ENCODE data around the gene ZBTB24. TPM values are rescaled to one million over a fixed set of nuclear protein-coding genes. Genes with fewer than 3 reads are reported as not detected.

ZBTB24 gene
- total RNA-seq, 1 donor from 2014 or later = 6.3 TPM

GRCh38 chr6:109447087-109447486, 35.9 kb downstream of the ZBTB24 start:
- no peak for TF ChIP-seq CTCF (IDR thresholded peaks at IDR 0.05; ENCODE audit: insufficient read depth, low read length, severe bottlenecking)
- peaks cover 15% of the 10 kb centered on the region for H3K36me3 ChIP-seq (ENCODE audit: control insufficient read depth, insufficient read depth, low read length)
- no peaks in the 10 kb centered on the region for H3K27me3 ChIP-seq (ENCODE audit: control insufficient read depth, insufficient read depth, low read length)
- DNase-seq (ENCODE audit: low read depth) (no peak), FAIRE-seq (no peak)
- no peak overlapping the region for H3K4me3 ChIP-seq (ENCODE audit: low read depth, low read length)

- peaks cover 15% of the 10 kb centered on the region for H3K36me3 ChIP-seq (ENCODE audit: control insufficient read depth, insufficient read depth, low read length)
- FAIRE-seq (no peak), DNase-seq (ENCODE audit: low read depth) (no peak)
- no peaks in the 10 kb centered on the region for H3K27me3 ChIP-seq (ENCODE audit: control insufficient read depth, insufficient read depth, low read length)
- no peak overlapping the region for H3K4me3 ChIP-seq (ENCODE audit: low read depth, low read length)
- no peak for TF ChIP-seq CTCF (IDR thresholded peaks at IDR 0.05; ENCODE audit: insufficient read depth, low read length, severe bottlenecking)
Measured at GRCh38 chr6:109446541-109446940, 36.5 kb downstream of the ZBTB24 start.

GRCh38 chr6:109446072-109446471, 36.9 kb downstream of the ZBTB24 start:
- no peaks in the 10 kb centered on the region for H3K27me3 ChIP-seq (ENCODE audit: control insufficient read depth, insufficient read depth, low read length)
- FAIRE-seq = no peak
- no peak for TF ChIP-seq CTCF (IDR thresholded peaks at IDR 0.05; ENCODE audit: insufficient read depth, low read length, severe bottlenecking)
- H3K4me3 ChIP-seq (ENCODE audit: low read depth, low read length) = no peak overlapping the region
- no peak for DNase-seq (ENCODE audit: low read depth)
- peaks cover 15% of the 10 kb centered on the region for H3K36me3 ChIP-seq (ENCODE audit: control insufficient read depth, insufficient read depth, low read length)

- no peak for DNase-seq (ENCODE audit: low read depth)
- no peak overlapping the region for H3K4me3 ChIP-seq (ENCODE audit: low read depth, low read length)
- no peak for TF ChIP-seq CTCF (IDR thresholded peaks at IDR 0.05; ENCODE audit: insufficient read depth, low read length, severe bottlenecking)
- H3K36me3 ChIP-seq (ENCODE audit: control insufficient read depth, insufficient read depth, low read length) = peaks cover 15% of the 10 kb centered on the region
- peak; percentile 73 for FAIRE-seq
- H3K27me3 ChIP-seq (ENCODE audit: control insufficient read depth, insufficient read depth, low read length) = no peaks in the 10 kb centered on the region
Measured at GRCh38 chr6:109445382-109445781, 37.6 kb downstream of the ZBTB24 start.

- FAIRE-seq = no peak
- Histone ChIP-seq H3K27me3 (ENCODE audit: control insufficient read depth, insufficient read depth, low read length) (no peaks in the 10 kb centered on the region), H3K4me3 (ENCODE audit: low read depth, low read length) (no peak overlapping the region), H3K36me3 (ENCODE audit: control insufficient read depth, insufficient read depth, low read length) (peaks cover 15% of the 10 kb centered on the region)
- no peak for TF ChIP-seq CTCF (IDR thresholded peaks at IDR 0.05; ENCODE audit: insufficient read depth, low read length, severe bottlenecking)
- DNase-seq (ENCODE audit: low read depth) = no peak
Measured at GRCh38 chr6:109443425-109443950, 39.5 kb downstream of the ZBTB24 start.

GRCh38 chr6:109442393-109442924, 40.6 kb downstream of the ZBTB24 start:
- H3K36me3 ChIP-seq (ENCODE audit: control insufficient read depth, insufficient read depth, low read length) = peaks cover 15% of the 10 kb centered on the region
- FAIRE-seq (no peak), DNase-seq (ENCODE audit: low read depth) (no peak)
- H3K4me3 ChIP-seq (ENCODE audit: low read depth, low read length) = no peak overlapping the region
- no peaks in the 10 kb centered on the region for H3K27me3 ChIP-seq (ENCODE audit: control insufficient read depth, insufficient read depth, low read length)
- no peak for TF ChIP-seq CTCF (IDR thresholded peaks at IDR 0.05; ENCODE audit: insufficient read depth, low read length, severe bottlenecking)

Data from bronchial epithelial cell (primary cell).